Type B pancreatic cell (in vitro differentiated cells): ENCODE measurements around the gene TPI1. TPM values are rescaled to one million over a fixed set of nuclear protein-coding genes. Genes with fewer than 3 reads are reported as not detected.
A peak's percentile ranks its signal among the peaks of the same experiment; 100 is the strongest.

Source experiments
- DNase-seq: peaks from one replicate; pipeline ENCODE4 v3.0.0; 2021; ENCODE audit warnings: mixed read lengths; ENCODE audit not compliant: unreplicated experiment; ENCODE audit errors: extremely low spot score
- H3K27ac Mint-ChIP-seq: 2 replicates; pipeline ENCODE4 v1.8.0; 2021; ENCODE audit warnings: mild to moderate bottlenecking, mixed read lengths
- H3K27me3 Mint-ChIP-seq: 2 replicates; pipeline ENCODE4 v1.8.0; 2021; ENCODE audit warnings: mixed read lengths
- H3K36me3 Mint-ChIP-seq: 2 replicates; pipeline ENCODE4 v1.8.0; 2021; ENCODE audit warnings: mixed read lengths
- H3K4me1 Mint-ChIP-seq: one replicate; pipeline ENCODE4 v1.8.0; 2021; ENCODE audit warnings: mixed read lengths; ENCODE audit not compliant: unreplicated experiment
- H3K4me3 Mint-ChIP-seq: 2 replicates; pipeline ENCODE4 v1.8.0; 2021; ENCODE audit warnings: mild to moderate bottlenecking, mixed read lengths
- H3K9me3 Mint-ChIP-seq: 2 replicates; pipeline ENCODE4 v1.8.0; 2021; ENCODE audit warnings: mixed read lengths
- CTCF ChIP-seq: fragments of 200-600 bp; sonication (generic); conservative IDR thresholded peaks from 2 replicates; pipeline ENCODE4 v1.5.0; 2021; ENCODE audit warnings: antibody characterized with exemption, mild to moderate bottlenecking
- total RNA-seq: library from RNA; stranded (reverse); gene quantifications from 2 replicates; pipeline ENCODE4 v1.2.1, GENCODE V29; 2021; ENCODE audit warnings: low replicate concordance

Gene TPI1
- total RNA-seq, 1 donor from 2014 or later: 565 TPM

- peaks cover 51% of the 10 kb centered on the region for H3K4me1 Mint-ChIP-seq
- peaks cover 4% of the 10 kb centered on the region for H3K36me3 Mint-ChIP-seq
- no peak for DNase-seq
- peak overlapping the region; percentile 89 for H3K4me3 Mint-ChIP-seq
- no peaks in the 10 kb centered on the region for H3K9me3 Mint-ChIP-seq
- no peak for TF ChIP-seq CTCF
- no peak overlapping the region for H3K27ac Mint-ChIP-seq
- H3K27me3 Mint-ChIP-seq: peaks cover 50% of the 10 kb centered on the region
Observed at GRCh38 chr12:6820166-6820565, 47.2 kb upstream of the TPI1 start.

GRCh38 chr12:6821591-6822425 is 45.5 kb upstream of the TPI1 start, which contains the start of gene GPR162:
GPR162 (plus strand) TSS chr12:6821821; CDS start chr12:6823899, 2,078 bp downstream.
- H3K27me3 Mint-ChIP-seq: peaks cover 52% of the 10 kb centered on the region

GRCh38 chr12:6822426-6823135 is 44.8 kb upstream of the TPI1 start:
- Mint-ChIP-seq H3K4me1 (peaks cover 55% of the 10 kb centered on the region), H3K27ac (peak overlapping the region; percentile 29), H3K4me3 (peak overlapping the region; percentile 89), H3K27me3 (peaks cover 56% of the 10 kb centered on the region), H3K36me3 (peaks cover 4% of the 10 kb centered on the region), H3K9me3 (no peaks in the 10 kb centered on the region)
- no peak for DNase-seq
- TF ChIP-seq CTCF: no peak

More at GRCh38 chr12:6821591-6822425, 45.5 kb upstream of the TPI1 start, which contains the start of gene GPR162:
- DNase-seq: no peak
- peak within 1 kb of the TSS; percentile 75 for H3K27ac Mint-ChIP-seq
- H3K4me3 Mint-ChIP-seq: peak within 1 kb of the TSS; percentile 89
- H3K4me1 Mint-ChIP-seq: peaks cover 54% of the 10 kb centered on the region
- H3K36me3 Mint-ChIP-seq: peaks cover 4% of the 10 kb centered on the region
- TF ChIP-seq CTCF: no peak
- no peaks in the 10 kb centered on the region for H3K9me3 Mint-ChIP-seq

GRCh38 chr12:6823182-6824084 is 43.9 kb upstream of the TPI1 start:
- H3K27me3 Mint-ChIP-seq: peaks cover 54% of the 10 kb centered on the region
- no peak for TF ChIP-seq CTCF

More at GRCh38 chr12:6823182-6824084, 43.9 kb upstream of the TPI1 start:
- H3K27ac Mint-ChIP-seq: peak overlapping the region; percentile 29
- DNase-seq: no peak
- H3K4me1 Mint-ChIP-seq: peaks cover 52% of the 10 kb centered on the region
- H3K4me3 Mint-ChIP-seq: peak overlapping the region; percentile 73
- peaks cover 4% of the 10 kb centered on the region for H3K36me3 Mint-ChIP-seq
- no peaks in the 10 kb centered on the region for H3K9me3 Mint-ChIP-seq
